Measurements from ENCODE around the gene DSCAM. TPM values are rescaled to one million over a fixed set of nuclear protein-coding genes. Genes with fewer than 3 reads are reported as not detected.
"Not testable (repeated sequence)": the region's sequence is repeated elsewhere in the genome, so short reads cannot be mapped to it uniquely, and the experiment has no call there.

The DSCAM gene
- polyA plus RNA-seq, 1 experiment: not detected

- no peak overlapping the region for H3K4me3 ChIP-seq (ENCODE audit: low read depth, low read length)
- no peak for DNase-seq (ENCODE audit: low read depth, low spot score)
- H3K9me3 ChIP-seq (ENCODE audit: control insufficient read depth, insufficient read depth, low read length): peaks cover 42% of the 10 kb centered on the region
- no peaks in the 10 kb centered on the region for H3K27me3 ChIP-seq (ENCODE audit: control insufficient read depth, insufficient read depth, low read length)
- ChIA-PET POLR2A (no interaction called here), CTCF (interaction anchor here (0.6 kb wide), 1 partner anchor 382 kb away, joined by 3 read pairs; no protein-coding TSS in a partner anchor)
- no peak for TF ChIP-seq CTCF (IDR thresholded peaks at IDR 0.05; ENCODE audit: low read depth, low read length)
- no peak overlapping the region for H3K27ac ChIP-seq (ENCODE audit: low read depth, low read length)
Observed at GRCh38 chr21:40191196-40191595, 655.8 kb downstream of the DSCAM start.

GRCh38 chr21:40187946-40188654, 658.9 kb downstream of the DSCAM start:
- Histone ChIP-seq H3K9me3 (ENCODE audit: control insufficient read depth, insufficient read depth, low read length) (peaks cover 50% of the 10 kb centered on the region), H3K27me3 (ENCODE audit: control insufficient read depth, insufficient read depth, low read length) (no peaks in the 10 kb centered on the region), H3K27ac (ENCODE audit: low read depth, low read length) (no peak overlapping the region), H3K4me3 (ENCODE audit: low read depth, low read length) (no peak overlapping the region)
- no peak for TF ChIP-seq CTCF (IDR thresholded peaks at IDR 0.05; ENCODE audit: low read depth, low read length)
- ChIA-PET POLR2A (no interaction called here), CTCF (no interaction called here)
- no peak for DNase-seq (ENCODE audit: low read depth, low spot score)

GRCh38 chr21:40187244-40187643, 659.7 kb downstream of the DSCAM start:
- no peak for DNase-seq (ENCODE audit: low read depth, low spot score)
- H3K27ac ChIP-seq (ENCODE audit: low read depth, low read length): no peak overlapping the region
- CTCF ChIA-PET: no interaction called here
- POLR2A ChIA-PET: no interaction called here
- no peak for TF ChIP-seq CTCF (IDR thresholded peaks at IDR 0.05; ENCODE audit: low read depth, low read length)
- H3K27me3 ChIP-seq (ENCODE audit: control insufficient read depth, insufficient read depth, low read length): no peaks in the 10 kb centered on the region
- H3K9me3 ChIP-seq (ENCODE audit: control insufficient read depth, insufficient read depth, low read length): peaks cover 54% of the 10 kb centered on the region
- no peak overlapping the region for H3K4me3 ChIP-seq (ENCODE audit: low read depth, low read length)

GRCh38 chr21:40186045-40186444, 660.9 kb downstream of the DSCAM start:
- POLR2A ChIA-PET: no interaction called here
- DNase-seq (ENCODE audit: low read depth, low spot score): no peak
- H3K4me3 ChIP-seq (ENCODE audit: low read depth, low read length): no peak overlapping the region
- peaks cover 57% of the 10 kb centered on the region for H3K9me3 ChIP-seq (ENCODE audit: control insufficient read depth, insufficient read depth, low read length)
- no peak for TF ChIP-seq CTCF (IDR thresholded peaks at IDR 0.05; ENCODE audit: low read depth, low read length)
- H3K27me3 ChIP-seq (ENCODE audit: control insufficient read depth, insufficient read depth, low read length): no peaks in the 10 kb centered on the region
- CTCF ChIA-PET: no interaction called here
- no peak overlapping the region for H3K27ac ChIP-seq (ENCODE audit: low read depth, low read length)

- TF ChIP-seq CTCF (IDR thresholded peaks at IDR 0.05; ENCODE audit: low read depth, low read length): no peak
- Histone ChIP-seq H3K9me3 (ENCODE audit: control insufficient read depth, insufficient read depth, low read length) (peaks cover 57% of the 10 kb centered on the region), H3K27me3 (ENCODE audit: control insufficient read depth, insufficient read depth, low read length) (no peaks in the 10 kb centered on the region), H3K4me3 (ENCODE audit: low read depth, low read length) (no peak overlapping the region), H3K27ac (ENCODE audit: low read depth, low read length) (no peak overlapping the region)
- DNase-seq (ENCODE audit: low read depth, low spot score): no peak
- POLR2A ChIA-PET: no interaction called here
- CTCF ChIA-PET: no interaction called here
Observed at GRCh38 chr21:40185208-40185607, 661.8 kb downstream of the DSCAM start.

GRCh38 chr21:40182491-40182890, 664.5 kb downstream of the DSCAM start:
- CTCF ChIA-PET; H3K27ac ChIP-seq (ENCODE audit: low read depth, low read length); H3K27me3 ChIP-seq (ENCODE audit: control insufficient read depth, insufficient read depth, low read length); DNase-seq (ENCODE audit: low read depth, low spot score); POLR2A ChIA-PET; H3K4me3 ChIP-seq (ENCODE audit: low read depth, low read length): not testable (repeated sequence)
- H3K9me3 ChIP-seq (ENCODE audit: control insufficient read depth, insufficient read depth, low read length): peaks cover 64% of the 10 kb centered on the region
